Kidney epithelial cell (primary cell): ENCODE data around the gene IFNG-AS1. TPM values are rescaled to one million over a fixed set of nuclear protein-coding genes. Genes with fewer than 3 reads are reported as not detected.

ENCODE experiments used
- DNase-seq: peaks from one replicate; pipeline ENCODE4 v3.0.0-alpha.2; 2010; ENCODE audit warnings: low read depth
- H3K27me3 ChIP-seq: 2 replicates; pipeline ENCODE4 v1.6.0; 2011; ENCODE audit warnings: low read length; ENCODE audit not compliant: control insufficient read depth, insufficient read depth
- H3K36me3 ChIP-seq: 2 replicates; pipeline ENCODE4 v1.5.1; 2011; ENCODE audit warnings: low read length; ENCODE audit not compliant: control insufficient read depth, insufficient read depth
- H3K4me3 ChIP-seq: 2 replicates; pipeline ENCODE4 v1.5.1; 2011; ENCODE audit warnings: low read depth, mild to moderate bottlenecking, control low read depth, low read length
- CTCF ChIP-seq: IDR thresholded peaks from 2 replicates; pipeline ENCODE4 v1.5.1; 2011; ENCODE audit warnings: mild to moderate bottlenecking, moderate library complexity, low read length, control low read depth, inconsistent platforms; ENCODE audit not compliant: insufficient read depth, poor library complexity, severe bottlenecking
- total RNA-seq: library from RNA; depleted of rRNA; stranded (reverse); fragments of >200 nt; gene quantifications from 2 replicates; pipeline ENCODE4 v1.2.3, GENCODE V29; 2015

IFNG-AS1 gene
- total RNA-seq, 1 donor from 2014 or later = not detected

GRCh38 chr12:68013181-68013580 is 23.9 kb downstream of the IFNG-AS1 start:
- no peak for TF ChIP-seq CTCF
- no peak overlapping the region for H3K4me3 ChIP-seq

GRCh38 chr12:68016136-68016535 is 26.9 kb downstream of the IFNG-AS1 start:
- Histone ChIP-seq H3K4me3 (no peak overlapping the region), H3K36me3 (no peaks in the 10 kb centered on the region), H3K27me3 (no peaks in the 10 kb centered on the region)
- no peak for TF ChIP-seq CTCF
- DNase-seq = no peak

More at GRCh38 chr12:68013181-68013580, 23.9 kb downstream of the IFNG-AS1 start:
- no peaks in the 10 kb centered on the region for H3K36me3 ChIP-seq
- no peak for DNase-seq
- H3K27me3 ChIP-seq = no peaks in the 10 kb centered on the region

- TF ChIP-seq CTCF = no peak
- Histone ChIP-seq H3K27me3 (no peaks in the 10 kb centered on the region), H3K4me3 (no peak overlapping the region), H3K36me3 (no peaks in the 10 kb centered on the region)
- DNase-seq = no peak
Observed at GRCh38 chr12:68018315-68018714, 29.1 kb downstream of the IFNG-AS1 start.

- Histone ChIP-seq H3K4me3 (no peak overlapping the region), H3K36me3 (no peaks in the 10 kb centered on the region), H3K27me3 (no peaks in the 10 kb centered on the region)
- TF ChIP-seq CTCF = no peak
- no peak for DNase-seq
Observed at GRCh38 chr12:68020049-68020448, 30.8 kb downstream of the IFNG-AS1 start.

GRCh38 chr12:68020699-68021098 is 31.5 kb downstream of the IFNG-AS1 start:
- H3K36me3 ChIP-seq = no peaks in the 10 kb centered on the region
- no peaks in the 10 kb centered on the region for H3K27me3 ChIP-seq
- H3K4me3 ChIP-seq = no peak overlapping the region
- no peak for DNase-seq
- no peak for TF ChIP-seq CTCF

GRCh38 chr12:68028647-68029046 is 39.4 kb downstream of the IFNG-AS1 start:
- no peaks in the 10 kb centered on the region for H3K27me3 ChIP-seq
- no peak for TF ChIP-seq CTCF
- DNase-seq = no peak
- no peak overlapping the region for H3K4me3 ChIP-seq
- no peaks in the 10 kb centered on the region for H3K36me3 ChIP-seq
